HCT116 (cell line): ENCODE measurements around the gene ZNF773. TPM values are rescaled to one million over a fixed set of nuclear protein-coding genes. Genes with fewer than 3 reads are reported as not detected.

Experiments
- ATAC-seq: fragments of 200-7000 bp; cut with Tn5 transposase; 2 replicates; pipeline ENCODE4 v1.9.1; 2020; ENCODE audit warnings: mild to moderate bottlenecking, moderate library complexity
- BruUV-seq: library from RNA; stranded (reverse); fragments of 400-500 nt; replicated peaks from 2 replicates; lab custom pipeline; 2021; lab: Mats Ljungman, UMichigan
- CTCF ChIA-PET: fragments of 300-600 bp; sonication (Branson Sonifier 250); formaldehyde crosslinking; loops from one replicate; lab custom pipeline; 2021; ENCODE audit warnings: antibody characterized with exemption; lab: Charles Lee
- POLR2A ChIA-PET: fragments of 300-600, 350-600 bp; sonication (Branson Sonifier 250); formaldehyde crosslinking; loops from one replicate; lab custom pipeline; 2021; ENCODE audit warnings: antibody characterized with exemption; lab: Charles Lee
- RAD21 ChIA-PET, 2 experiments: fragments of 300-600 bp; sonication (Branson Sonifier 250); formaldehyde crosslinking; loops; one replicate each; lab custom pipeline; 2023; ENCODE audit warnings: low total read pairs in 2 of 2; ENCODE audit not compliant: uncharacterized antibody in 2 of 2, unreplicated experiment in 2 of 2, low non-redundant PET in 1 of 2; lab: Charles Lee
- DNase-seq: peaks from one replicate; pipeline ENCODE4 v3.0.0-alpha.2; 2010; ENCODE audit warnings: low read depth, low spot score
- H2AFZ ChIP-seq: fragments of 200-600 bp; shearing (Covaris generic), sonication (generic); 2 replicates; pipeline ENCODE4 v1.6.1; 2017; ENCODE audit warnings: low read depth, mixed run types, mixed read lengths, antibody characterized with exemption, low read length; ENCODE audit not compliant: poor library complexity, severe bottlenecking
- H3K27ac ChIP-seq: 2 replicates; pipeline ENCODE4 v1.5.1; 2012; ENCODE audit warnings: low read depth, low read length
- H3K27me3 ChIP-seq: fragments of 200-600 bp; sonication (generic); 2 replicates; pipeline ENCODE4 v1.6.1; 2016; ENCODE audit warnings: mixed run types, low read length, mixed read lengths; ENCODE audit not compliant: insufficient read depth
- H3K36me3 ChIP-seq, 2 experiments: fragments of 200-500 bp in 1 of 2; fragments of 200-600 bp in 1 of 2; sonication (Bioruptor generic) in 1 of 2; sonication (generic) in 1 of 2; 2 replicates each; pipeline versions ENCODE4 v1.5.1 to v1.6.1; 2014 to 2016; ENCODE audit warnings: low read length in 2 of 2, inconsistent platforms in 1 of 2, mixed read lengths in 1 of 2, mixed run types in 1 of 2; ENCODE audit not compliant: insufficient read depth in 2 of 2, control insufficient read depth in 1 of 2
- H3K4me1 ChIP-seq, 2 experiments: fragments of 200-600 bp in 1 of 2; sonication (generic) in 1 of 2; 2 replicates each; pipeline versions ENCODE4 v1.5.1 to v1.6.1; 2012 to 2017; ENCODE audit warnings: low read length in 2 of 2, inconsistent platforms in 1 of 2, mild to moderate bottlenecking in 1 of 2, mixed read lengths in 1 of 2, mixed run types in 1 of 2, moderate library complexity in 1 of 2; ENCODE audit not compliant: insufficient read depth in 2 of 2, control insufficient read depth in 1 of 2
- H3K4me2 ChIP-seq: fragments of 200-600 bp; sonication (generic); 2 replicates; pipeline ENCODE4 v1.6.1; 2017; ENCODE audit warnings: mixed run types, low read length, mixed read lengths
- H3K4me3 ChIP-seq, 2 experiments: fragments of 200-600 bp in 1 of 2; sonication (generic) in 1 of 2; replicated peaks in 1 of 2; 2 replicates each; pipeline ENCODE4 v1.5.1; 2011 to 2016; ENCODE audit warnings: low read length in 2 of 2, control low read depth in 1 of 2, low read depth in 1 of 2, mild to moderate bottlenecking in 1 of 2, mixed read lengths in 1 of 2, mixed run types in 1 of 2
- H3K79me2 ChIP-seq: fragments of 200-600 bp; sonication (generic); 2 replicates; pipeline ENCODE4 v1.6.1; 2017; ENCODE audit warnings: mild to moderate bottlenecking, mixed run types, low read length, moderate library complexity, mixed read lengths; ENCODE audit not compliant: insufficient read depth
- H3K9ac ChIP-seq: fragments of 200-600 bp; sonication (generic); 2 replicates; pipeline ENCODE4 v1.6.1; 2016; ENCODE audit warnings: low read length, mixed read lengths
- H3K9me2 ChIP-seq: fragments of 200-600 bp; sonication (generic), shearing (Covaris generic); 2 replicates; pipeline ENCODE4 v1.6.1; 2017; ENCODE audit warnings: mixed run types, mild to moderate bottlenecking, moderate library complexity; ENCODE audit not compliant: insufficient read depth
- H3K9me3 ChIP-seq, 2 experiments: fragments of 200-500 bp in 1 of 2; fragments of 200-600 bp in 1 of 2; sonication (Bioruptor generic) in 1 of 2; sonication (generic) in 1 of 2; 2 replicates each; pipeline ENCODE4 v1.6.1; 2014 to 2017; ENCODE audit warnings: low read length in 2 of 2, mixed read lengths in 2 of 2, inconsistent platforms in 1 of 2, low read depth in 1 of 2, mild to moderate bottlenecking in 1 of 2, mixed run types in 1 of 2, moderate library complexity in 1 of 2; ENCODE audit not compliant: control insufficient read depth in 1 of 2, insufficient read depth in 1 of 2
- H4K20me1 ChIP-seq: fragments of 200-600 bp; sonication (generic), shearing (Covaris generic); 2 replicates; pipeline ENCODE4 v1.6.1; 2017; ENCODE audit warnings: mixed run types, mild to moderate bottlenecking, moderate library complexity; ENCODE audit not compliant: insufficient read depth
- CTCF ChIP-seq, 3 experiments: fragments of 200-600 bp in 1 of 3; sonication (generic) in 1 of 3; IDR thresholded peaks in 2 of 3; conservative IDR thresholded peaks in 1 of 3; 2 replicates each; pipeline ENCODE4 v1.5.1; 2012 to 2017; ENCODE audit warnings: low read depth in 2 of 3, low read length in 2 of 3, antibody characterized with exemption in 1 of 3, borderline replicate concordance in 1 of 3, control low read depth in 1 of 3, mild to moderate bottlenecking in 1 of 3, mixed read lengths in 1 of 3, mixed run types in 1 of 3, moderate library complexity in 1 of 3; ENCODE audit not compliant: insufficient read depth in 1 of 3
- FOSL1 ChIP-seq: IDR thresholded peaks from 2 replicates; pipeline ENCODE4 v1.6.1; 2012; ENCODE audit warnings: low read depth
- POLR2A ChIP-seq: IDR thresholded peaks from 2 replicates; pipeline ENCODE4 v1.7.0; 2011; ENCODE audit warnings: borderline replicate concordance; ENCODE audit not compliant: insufficient read depth, insufficient read length; ENCODE audit errors: extremely low read depth
- RAD21 ChIP-seq: IDR thresholded peaks from 2 replicates; pipeline ENCODE4 v1.6.1; 2012; ENCODE audit warnings: low read depth, mild to moderate bottlenecking
- REST ChIP-seq: IDR thresholded peaks from 2 replicates; pipeline ENCODE4 v1.6.1; 2012; ENCODE audit warnings: low read depth
- TCF7L2 ChIP-seq: IDR thresholded peaks from 2 replicates; pipeline ENCODE4 v1.7.0; 2011; ENCODE audit warnings: borderline replicate concordance, inconsistent platforms; ENCODE audit not compliant: insufficient read depth, insufficient read length; ENCODE audit errors: extremely low read depth
- ZNF274 ChIP-seq: fragments of 200-500 bp; sonication (Bioruptor generic); IDR thresholded peaks from 2 replicates; pipeline ENCODE4 v1.6.1; 2014; ENCODE audit warnings: mild to moderate bottlenecking, low read depth, low read length, inconsistent platforms
- intact Hi-C: fragments of 100-400 bp; cut with micrococcal nuclease; formaldehyde crosslinking; loops from 2 replicates; pipeline ENCODE4 v1.10.0; 2022
- total RNA-seq: library from RNA; stranded (reverse); gene quantifications from one replicate; pipeline ENCODE4 v1.2.1, GENCODE V29; 2021; ENCODE audit not compliant: unreplicated experiment

Gene ZNF773
- total RNA-seq, 1 experiment from 2014 or later, result 0.42 TPM

- H3K27me3 ChIP-seq, result no peaks in the 10 kb centered on the region
- TF ChIP-seq ZNF274 (no peak), CTCF (IDR thresholded peaks at IDR 0.05 in 2 of 3, conservative IDR thresholded peaks at IDR 0.05 in 1 of 3; ENCODE audit: borderline replicate concordance in 1 of 3, insufficient read depth in 1 of 3, low read depth in 2 of 3, low read length in 2 of 3) (no peak), FOSL1 (no peak)
- TF ChIP-seq, all 23 proteins: peak for 0
- H3K79me2 ChIP-seq, result no peaks in the 10 kb centered on the region
- ATAC-seq (no peak), DNase-seq (no peak)
- H3K9me3 ChIP-seq, result peaks cover 14 to 17% of the 10 kb centered on the region in 2 experiments; a peak in 3 of 4 replicates
- BruUV-seq, result no TSS peak
- intact Hi-C loops, result no loop called here
- H3K9ac ChIP-seq, result no peak overlapping the region
- no peaks in the 10 kb centered on the region for H3K36me3 ChIP-seq
- H3K4me3 ChIP-seq, result no peak overlapping the region
- ChIA-PET POLR2A (no interaction called here), CTCF (no interaction called here), RAD21 (no interaction called here)
- no peaks in the 10 kb centered on the region for H4K20me1 ChIP-seq
- no peak overlapping the region for H3K27ac ChIP-seq
- no peaks in the 10 kb centered on the region for H3K9me2 ChIP-seq
- no peaks in the 10 kb centered on the region for H3K4me1 ChIP-seq
- no peak overlapping the region for H3K4me2 ChIP-seq
- no peak overlapping the region for H2AFZ ChIP-seq
Observed at GRCh38 chr19:57511484-57511883, 11.7 kb downstream of the ZNF773 start.

- BruUV-seq, result no TSS peak
- no peak for DNase-seq
- Histone ChIP-seq H3K36me3 (no peaks in the 10 kb centered on the region), H3K27ac (no peak overlapping the region), H3K27me3 (no peaks in the 10 kb centered on the region), H2AFZ (no peak overlapping the region), H3K9ac (no peak overlapping the region), H3K4me3 (no peak overlapping the region), H3K9me3 (peaks cover 14 to 17% of the 10 kb centered on the region in 2 experiments; a peak in 3 of 4 replicates), H3K4me1 (no peaks in the 10 kb centered on the region), H3K79me2 (no peaks in the 10 kb centered on the region), H4K20me1 (no peaks in the 10 kb centered on the region), H3K9me2 (no peaks in the 10 kb centered on the region), H3K4me2 (no peak overlapping the region)
- intact Hi-C loops, result no loop called here
- TF ChIP-seq CTCF (IDR thresholded peaks at IDR 0.05 in 2 of 3, conservative IDR thresholded peaks at IDR 0.05 in 1 of 3; ENCODE audit: borderline replicate concordance in 1 of 3, insufficient read depth in 1 of 3, low read depth in 2 of 3, low read length in 2 of 3) (no peak), POLR2A (no peak), TCF7L2 (no peak), FOSL1 (no peak), RAD21 (no peak), REST (no peak)
- no peak for ATAC-seq
- ChIA-PET POLR2A (no interaction called here), CTCF (no interaction called here), RAD21 (no interaction called here)
Observed at GRCh38 chr19:57512845-57513244, 13.1 kb downstream of the ZNF773 start.
